MG63 (cell line): ENCODE data around the gene RPL34. TPM values are rescaled to one million over a fixed set of nuclear protein-coding genes. Genes with fewer than 3 reads are reported as not detected.
"Not testable (repeated sequence)": the region's sequence is repeated elsewhere in the genome, so short reads cannot be mapped to it uniquely, and the experiment has no call there.

ENCODE experiments used
- DNase-seq: peaks from one replicate; pipeline ENCODE4 v3.0.0-alpha.2; 2020
- H3K27me3 ChIP-seq: fragments of 250-450 bp; sonication (Bioruptor Pico); 2 replicates; pipeline ENCODE4 v1.5.1; 2020; ENCODE audit warnings: mild to moderate bottlenecking, moderate library complexity
- H3K36me3 ChIP-seq: fragments of 250-450 bp; sonication (Bioruptor Pico); 2 replicates; pipeline ENCODE4 v1.5.1; 2020; ENCODE audit warnings: mild to moderate bottlenecking, moderate library complexity
- H3K4me3 ChIP-seq: fragments of 250-450 bp; sonication (Bioruptor Pico); 2 replicates; pipeline ENCODE4 v1.5.1; 2020; ENCODE audit warnings: mild to moderate bottlenecking, moderate library complexity
- H3K9me3 ChIP-seq: fragments of 250-450 bp; sonication (Bioruptor Pico); 2 replicates; pipeline ENCODE4 v1.5.1; 2020; ENCODE audit warnings: mild to moderate bottlenecking, moderate library complexity
- total RNA-seq: library from RNA; depleted of rRNA; stranded (reverse); fragments of >200 nt; shearing (Covaris generic); gene quantifications from 2 replicates; pipeline ENCODE4 v1.2.3, GENCODE V29; 2014; ENCODE audit warnings: low replicate concordance; rRNA removed

Gene RPL34
- 681 and 851 TPM in 2 replicates for total RNA-seq

GRCh38 chr4:108620101-108620932 is at the start of gene RPL34:
Gene RPL34 (plus strand): TSS chr4:108620576. CDS start chr4:108621960, 1,384 bp downstream.
- Histone ChIP-seq H3K36me3 (peaks cover 46% of the 10 kb centered on the region), H3K9me3 (no peaks in the 10 kb centered on the region), H3K4me3 (peak within 1 kb of the TSS; percentile 97), H3K27me3 (no peaks in the 10 kb centered on the region)
- DNase-seq: peak; percentile 93

DNA sequence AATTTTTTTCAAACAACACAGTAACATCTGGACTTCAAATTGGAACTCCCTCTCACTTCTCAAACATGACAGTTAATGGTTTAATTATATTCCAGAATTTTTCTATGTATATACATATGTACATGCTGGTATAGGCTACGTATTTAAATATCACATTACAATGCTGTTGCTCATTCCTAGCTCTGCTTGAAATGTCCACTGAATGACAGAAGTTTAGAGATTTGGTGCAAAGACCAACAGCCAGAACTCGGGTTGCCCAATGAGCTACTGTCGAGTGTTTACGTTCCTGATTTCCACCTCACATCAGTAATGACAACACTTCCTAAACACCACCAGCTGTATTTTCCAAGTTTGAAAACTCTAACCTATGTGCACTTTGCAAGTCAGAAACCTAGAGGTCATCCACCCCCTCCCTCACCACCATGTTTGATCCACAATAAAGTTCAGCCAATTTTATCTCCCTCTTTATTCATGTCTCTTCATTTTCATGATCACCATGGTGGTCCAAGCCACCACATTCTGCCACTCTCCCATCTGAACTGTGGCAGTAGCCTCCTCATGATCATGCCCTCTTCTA is 49.3 kb upstream of the RPL34 start:
- Histone ChIP-seq H3K9me3 (no peaks in the 10 kb centered on the region), H3K4me3 (no peak overlapping the region), H3K27me3 (no peaks in the 10 kb centered on the region), H3K36me3 (no peaks in the 10 kb centered on the region)
- DNase-seq: no peak

GRCh38 chr4:108574402-108574801 is 46.0 kb upstream of the RPL34 start:
- H3K9me3 ChIP-seq: no peaks in the 10 kb centered on the region
- no peak overlapping the region for H3K4me3 ChIP-seq
- no peaks in the 10 kb centered on the region for H3K27me3 ChIP-seq
- H3K36me3 ChIP-seq: no peaks in the 10 kb centered on the region
- no peak for DNase-seq

GRCh38 chr4:108581083-108581482 is 39.3 kb upstream of the RPL34 start:
- no peak for DNase-seq
- H3K4me3 ChIP-seq: no peak overlapping the region
- no peaks in the 10 kb centered on the region for H3K27me3 ChIP-seq
- no peaks in the 10 kb centered on the region for H3K9me3 ChIP-seq
- H3K36me3 ChIP-seq: no peaks in the 10 kb centered on the region

- no peak for DNase-seq
- no peaks in the 10 kb centered on the region for H3K9me3 ChIP-seq
- no peak overlapping the region for H3K4me3 ChIP-seq
- no peaks in the 10 kb centered on the region for H3K27me3 ChIP-seq
- no peaks in the 10 kb centered on the region for H3K36me3 ChIP-seq
These were observed 33.6 kb upstream of the RPL34 start for GRCh38 chr4:108586778-108587177.

DNA sequence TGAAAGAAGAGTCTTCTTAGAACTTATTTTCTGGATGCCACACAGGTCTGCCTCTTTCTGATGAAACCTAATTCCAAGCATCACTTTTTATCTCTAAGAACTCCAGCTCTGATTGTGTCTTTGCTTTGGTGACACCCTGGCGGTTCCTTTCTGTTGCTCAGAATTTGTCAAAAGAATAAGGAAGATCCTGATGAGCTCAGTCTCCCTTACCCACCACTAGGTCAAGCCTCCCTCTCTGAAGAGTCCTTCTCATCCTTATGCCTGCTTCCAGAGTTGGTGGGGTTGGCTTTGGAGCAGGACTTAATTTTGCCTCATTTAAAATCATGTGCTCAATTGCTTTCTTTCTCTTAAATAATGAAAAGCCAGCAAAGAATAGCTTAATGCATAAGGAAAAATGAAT is 31.5 kb upstream of the RPL34 start:
- H3K27me3 ChIP-seq: no peaks in the 10 kb centered on the region
- H3K36me3 ChIP-seq: no peaks in the 10 kb centered on the region
- no peak overlapping the region for H3K4me3 ChIP-seq
- DNase-seq: no peak
- no peaks in the 10 kb centered on the region for H3K9me3 ChIP-seq

GRCh38 chr4:108589961-108590360 is 30.4 kb upstream of the RPL34 start:
- DNase-seq: no peak
- Histone ChIP-seq H3K27me3 (no peaks in the 10 kb centered on the region), H3K36me3 (no peaks in the 10 kb centered on the region), H3K9me3 (no peaks in the 10 kb centered on the region), H3K4me3 (no peak overlapping the region)

GRCh38 chr4:108590776-108591175 is 29.6 kb upstream of the RPL34 start:
- no peak for DNase-seq
- no peaks in the 10 kb centered on the region for H3K9me3 ChIP-seq
- no peaks in the 10 kb centered on the region for H3K27me3 ChIP-seq
- H3K36me3 ChIP-seq: no peaks in the 10 kb centered on the region
- H3K4me3 ChIP-seq: no peak overlapping the region

- Histone ChIP-seq H3K9me3 (no peaks in the 10 kb centered on the region), H3K27me3 (no peaks in the 10 kb centered on the region), H3K4me3 (no peak overlapping the region), H3K36me3 (no peaks in the 10 kb centered on the region)
- no peak for DNase-seq
These were observed 27.7 kb upstream of the RPL34 start for GRCh38 chr4:108592674-108592986.

GRCh38 chr4:108594296-108594695 is 26.1 kb upstream of the RPL34 start:
- H3K27me3 ChIP-seq, H3K4me3 ChIP-seq, DNase-seq, H3K36me3 ChIP-seq, H3K9me3 ChIP-seq: not testable (repeated sequence)

DNA sequence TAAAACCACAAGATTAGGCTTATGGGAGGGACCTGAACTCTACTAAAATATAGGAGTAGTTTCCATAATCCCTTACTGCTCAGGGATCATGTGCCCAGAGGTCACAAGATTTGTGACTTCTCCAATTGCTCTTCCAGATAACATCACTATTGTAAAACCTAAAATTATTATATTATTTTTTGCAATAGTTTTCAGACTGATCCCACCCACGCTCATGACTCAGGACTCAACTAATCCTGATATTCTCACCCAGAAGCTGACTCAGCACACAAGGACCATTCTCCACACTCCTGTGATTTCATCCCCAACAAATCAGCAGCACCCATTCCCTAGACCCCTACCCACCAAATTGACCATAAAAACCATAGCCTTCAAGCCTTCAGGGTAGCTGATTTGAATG is 24.0 kb upstream of the RPL34 start:
- Histone ChIP-seq H3K4me3 (no peak overlapping the region), H3K9me3 (no peaks in the 10 kb centered on the region), H3K36me3 (no peaks in the 10 kb centered on the region), H3K27me3 (no peaks in the 10 kb centered on the region)
- DNase-seq: no peak

GRCh38 chr4:108601106-108601505 is 19.3 kb upstream of the RPL34 start:
- no peaks in the 10 kb centered on the region for H3K27me3 ChIP-seq
- no peaks in the 10 kb centered on the region for H3K9me3 ChIP-seq
- DNase-seq: no peak
- H3K4me3 ChIP-seq: no peak overlapping the region
- no peaks in the 10 kb centered on the region for H3K36me3 ChIP-seq

- Histone ChIP-seq H3K4me3 (no peak overlapping the region), H3K9me3 (no peaks in the 10 kb centered on the region), H3K27me3 (no peaks in the 10 kb centered on the region), H3K36me3 (no peaks in the 10 kb centered on the region)
- no peak for DNase-seq
These were observed 18.8 kb upstream of the RPL34 start for GRCh38 chr4:108601532-108601931.

GRCh38 chr4:108602163-108602562 is 18.2 kb upstream of the RPL34 start:
- no peak for DNase-seq
- no peak overlapping the region for H3K4me3 ChIP-seq
- H3K9me3 ChIP-seq: no peaks in the 10 kb centered on the region
- no peaks in the 10 kb centered on the region for H3K36me3 ChIP-seq
- H3K27me3 ChIP-seq: no peaks in the 10 kb centered on the region

DNA sequence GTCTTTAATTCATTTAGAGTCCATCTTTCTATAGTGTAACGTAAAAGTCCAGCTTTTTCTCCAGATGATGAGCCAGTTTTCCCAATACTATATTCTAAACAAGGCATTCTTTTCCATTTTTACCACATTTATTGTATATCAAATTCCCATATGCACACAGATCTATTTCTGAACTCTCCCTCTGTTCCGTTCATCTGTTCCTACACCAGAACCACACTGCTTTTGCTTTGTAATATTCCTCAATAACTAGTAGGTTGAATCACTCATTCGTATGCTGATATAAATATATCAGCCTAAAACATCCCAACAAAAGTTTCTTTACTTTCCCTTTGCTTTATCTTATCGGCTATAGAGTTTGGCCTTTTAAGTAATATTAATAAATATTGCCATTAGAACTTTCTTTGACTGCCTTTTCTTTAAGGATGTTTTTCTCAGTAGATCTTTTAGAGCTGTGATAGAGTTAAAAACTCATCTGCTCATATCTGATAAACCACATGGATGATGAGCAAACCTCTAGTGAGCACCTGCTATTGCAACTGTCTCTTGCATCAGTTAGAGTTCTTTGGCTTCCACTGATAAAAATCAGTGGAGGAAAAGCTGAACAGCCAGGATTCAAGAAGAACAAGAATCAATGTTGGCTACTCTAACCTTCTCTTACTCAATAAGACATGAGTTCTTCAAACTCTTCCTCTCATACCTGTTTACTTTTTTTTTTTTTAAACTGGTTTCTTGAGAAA is 13.1 kb upstream of the RPL34 start:
- no peaks in the 10 kb centered on the region for H3K9me3 ChIP-seq
- H3K36me3 ChIP-seq: no peaks in the 10 kb centered on the region
- no peaks in the 10 kb centered on the region for H3K27me3 ChIP-seq

GRCh38 chr4:108611365-108611764 is 9.0 kb upstream of the RPL34 start:
- no peak overlapping the region for H3K4me3 ChIP-seq
- no peak for DNase-seq

More for the DNA sequence above, 13.1 kb upstream of the RPL34 start:
- DNase-seq: no peak
- no peak overlapping the region for H3K4me3 ChIP-seq

GRCh38 chr4:108612365-108612764 is 8.0 kb upstream of the RPL34 start:
- DNase-seq: no peak
- no peaks in the 10 kb centered on the region for H3K27me3 ChIP-seq
- no peak overlapping the region for H3K4me3 ChIP-seq
- H3K9me3 ChIP-seq: no peaks in the 10 kb centered on the region
- H3K36me3 ChIP-seq: no peaks in the 10 kb centered on the region

More at GRCh38 chr4:108611365-108611764, 9.0 kb upstream of the RPL34 start:
- H3K36me3 ChIP-seq: no peaks in the 10 kb centered on the region
- H3K27me3 ChIP-seq: no peaks in the 10 kb centered on the region
- no peaks in the 10 kb centered on the region for H3K9me3 ChIP-seq
